HG02884 (cell line): Measurements from ENCODE around the gene BCAN.
"Not testable (repeated sequence)": the region's sequence is repeated elsewhere in the genome, so short reads cannot be mapped to it uniquely, and the experiment has no call there.

Source experiments
- ATAC-seq: cut with Tn5 transposase; IDR thresholded peaks from one replicate; pipeline ENCODE4 v1.9.1; 2021; ENCODE audit warnings: mild to moderate bottlenecking, moderate library complexity; ENCODE audit not compliant: unreplicated experiment

The BCAN gene, protein sequence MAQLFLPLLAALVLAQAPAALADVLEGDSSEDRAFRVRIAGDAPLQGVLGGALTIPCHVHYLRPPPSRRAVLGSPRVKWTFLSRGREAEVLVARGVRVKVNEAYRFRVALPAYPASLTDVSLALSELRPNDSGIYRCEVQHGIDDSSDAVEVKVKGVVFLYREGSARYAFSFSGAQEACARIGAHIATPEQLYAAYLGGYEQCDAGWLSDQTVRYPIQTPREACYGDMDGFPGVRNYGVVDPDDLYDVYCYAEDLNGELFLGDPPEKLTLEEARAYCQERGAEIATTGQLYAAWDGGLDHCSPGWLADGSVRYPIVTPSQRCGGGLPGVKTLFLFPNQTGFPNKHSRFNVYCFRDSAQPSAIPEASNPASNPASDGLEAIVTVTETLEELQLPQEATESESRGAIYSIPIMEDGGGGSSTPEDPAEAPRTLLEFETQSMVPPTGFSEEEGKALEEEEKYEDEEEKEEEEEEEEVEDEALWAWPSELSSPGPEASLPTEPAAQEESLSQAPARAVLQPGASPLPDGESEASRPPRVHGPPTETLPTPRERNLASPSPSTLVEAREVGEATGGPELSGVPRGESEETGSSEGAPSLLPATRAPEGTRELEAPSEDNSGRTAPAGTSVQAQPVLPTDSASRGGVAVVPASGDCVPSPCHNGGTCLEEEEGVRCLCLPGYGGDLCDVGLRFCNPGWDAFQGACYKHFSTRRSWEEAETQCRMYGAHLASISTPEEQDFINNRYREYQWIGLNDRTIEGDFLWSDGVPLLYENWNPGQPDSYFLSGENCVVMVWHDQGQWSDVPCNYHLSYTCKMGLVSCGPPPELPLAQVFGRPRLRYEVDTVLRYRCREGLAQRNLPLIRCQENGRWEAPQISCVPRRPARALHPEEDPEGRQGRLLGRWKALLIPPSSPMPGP

DNA sequence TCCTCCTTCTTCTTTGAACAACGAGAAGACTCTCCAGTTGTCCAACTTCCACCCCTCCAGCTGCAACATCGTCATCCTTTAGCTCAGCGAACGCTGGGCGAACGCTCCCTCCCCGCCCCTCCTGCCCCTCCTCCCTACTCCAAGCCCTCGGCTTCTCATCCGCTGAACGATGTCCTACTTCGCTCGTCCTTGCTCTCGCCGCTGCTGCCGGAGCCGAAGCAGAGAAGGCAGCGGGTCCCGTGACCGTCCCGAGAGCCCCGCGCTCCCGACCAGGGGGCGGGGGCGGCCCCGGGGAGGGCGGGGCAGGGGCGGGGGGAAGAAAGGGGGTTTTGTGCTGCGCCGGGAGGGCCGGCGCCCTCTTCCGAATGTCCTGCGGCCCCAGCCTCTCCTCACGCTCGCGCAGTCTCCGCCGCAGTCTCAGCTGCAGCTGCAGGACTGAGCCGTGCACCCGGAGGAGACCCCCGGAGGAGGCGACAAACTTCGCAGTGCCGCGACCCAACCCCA lies at the start of gene BCAN:
Gene BCAN (plus strand): TSS at position 357 of the 504 bp plus-strand sequence. CDS start 3,938 bp downstream, outside the sequence.
- ATAC-seq: no peak

DNA sequence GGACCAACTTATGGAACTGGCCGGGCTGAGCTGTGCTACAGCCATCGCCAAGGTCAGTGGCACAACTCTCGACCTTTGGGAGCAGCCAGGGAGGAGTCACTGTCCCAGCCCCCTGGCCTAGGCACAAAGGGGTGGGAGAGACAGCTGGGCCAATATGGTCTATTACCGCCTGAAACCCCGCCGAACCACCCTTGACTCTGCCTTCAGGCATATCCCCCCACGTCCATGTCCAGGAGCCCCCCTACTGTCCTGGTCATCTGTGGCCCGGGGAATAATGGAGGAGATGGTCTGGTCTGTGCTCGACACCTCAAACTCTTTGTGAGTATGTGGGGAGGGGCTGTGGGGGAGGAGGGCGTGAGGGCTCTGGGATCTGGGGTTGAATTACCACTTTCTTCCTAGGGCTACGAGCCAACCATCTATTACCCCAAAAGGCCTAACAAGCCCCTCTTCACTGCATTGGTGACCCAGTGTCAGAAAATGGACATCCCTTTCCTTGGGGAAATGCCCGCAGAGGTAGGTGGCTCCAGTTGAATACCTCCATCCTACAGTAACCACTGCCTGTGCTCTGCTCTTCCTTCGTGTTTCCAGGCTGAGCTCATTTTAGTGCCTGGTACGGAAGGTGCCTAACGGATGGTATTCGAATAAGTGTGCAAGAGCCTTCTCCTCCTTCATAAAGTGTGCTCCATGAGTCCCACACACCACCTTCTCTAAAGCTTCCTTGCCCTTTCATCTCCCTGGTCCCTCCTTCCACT lies 49.6 kb upstream of the BCAN start:
- no peak for ATAC-seq

DNA sequence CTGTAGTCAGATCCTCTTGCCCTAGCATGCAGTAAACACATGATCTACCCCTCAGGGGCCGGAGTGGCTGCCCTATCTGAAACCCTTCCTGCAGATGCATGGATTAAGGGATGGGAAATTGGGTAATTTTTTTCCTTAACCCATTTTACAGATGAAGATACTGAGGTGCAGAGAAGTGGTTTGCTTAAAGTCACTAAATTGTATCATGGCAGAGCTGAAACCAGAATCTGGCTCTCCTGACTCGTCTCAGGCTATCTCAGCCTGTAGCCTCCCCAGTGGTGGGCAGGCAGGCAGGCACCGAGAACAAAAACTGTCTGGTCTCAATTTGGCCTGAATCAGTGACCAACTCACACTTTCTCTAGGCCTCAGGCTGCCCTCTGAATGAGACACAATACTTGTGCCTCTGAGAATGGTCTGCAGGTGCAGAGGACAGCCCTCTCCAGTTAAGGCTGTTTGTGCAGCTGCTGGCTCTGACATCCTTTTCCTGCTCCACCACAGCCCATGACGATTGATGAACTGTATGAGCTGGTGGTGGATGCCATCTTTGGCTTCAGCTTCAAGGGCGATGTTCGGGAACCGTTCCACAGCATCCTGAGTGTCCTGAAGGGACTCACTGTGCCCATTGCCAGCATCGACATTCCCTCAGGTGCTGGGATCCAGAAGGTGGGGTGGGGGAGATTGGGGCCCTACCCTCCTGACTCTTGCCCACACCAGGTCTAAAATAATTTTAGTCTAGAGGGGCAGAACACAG lies 48.8 kb upstream of the BCAN start:
- no peak for ATAC-seq

DNA sequence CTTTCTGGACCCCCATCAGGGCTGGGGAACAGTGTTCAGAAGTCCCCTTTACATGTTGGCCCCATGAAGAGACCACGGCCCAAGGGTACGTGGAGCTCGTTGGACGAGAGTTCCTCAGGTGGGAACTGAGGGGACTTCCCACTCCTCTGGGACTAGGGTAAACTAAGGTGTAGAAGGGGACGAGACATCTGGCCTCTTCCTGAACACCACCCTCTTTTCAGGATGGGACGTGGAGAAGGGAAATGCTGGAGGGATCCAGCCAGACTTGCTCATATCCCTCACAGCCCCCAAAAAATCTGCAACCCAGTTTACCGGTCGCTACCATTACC lies 48.3 kb upstream of the BCAN start:
- ATAC-seq: no peak

DNA sequence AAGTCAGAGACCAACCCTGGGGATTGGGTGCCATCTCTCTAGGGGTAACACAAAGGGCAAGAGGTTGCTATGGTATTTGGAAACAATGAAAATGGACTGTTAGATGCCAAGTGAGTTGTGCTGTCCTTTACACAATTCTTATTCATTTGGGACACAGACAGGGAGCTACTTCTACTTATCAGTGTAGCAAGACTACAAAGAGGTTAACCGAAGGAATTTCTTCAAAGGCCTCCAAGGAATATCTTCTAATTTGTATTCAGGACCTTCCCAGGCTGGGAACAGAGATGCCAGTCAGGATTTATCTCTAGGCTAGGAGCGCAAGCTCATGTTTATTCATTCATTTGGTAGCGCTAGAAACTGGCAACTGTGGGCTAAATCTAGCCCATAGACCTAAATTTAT lies 47.7 kb upstream of the BCAN start:
- no peak for ATAC-seq

DNA sequence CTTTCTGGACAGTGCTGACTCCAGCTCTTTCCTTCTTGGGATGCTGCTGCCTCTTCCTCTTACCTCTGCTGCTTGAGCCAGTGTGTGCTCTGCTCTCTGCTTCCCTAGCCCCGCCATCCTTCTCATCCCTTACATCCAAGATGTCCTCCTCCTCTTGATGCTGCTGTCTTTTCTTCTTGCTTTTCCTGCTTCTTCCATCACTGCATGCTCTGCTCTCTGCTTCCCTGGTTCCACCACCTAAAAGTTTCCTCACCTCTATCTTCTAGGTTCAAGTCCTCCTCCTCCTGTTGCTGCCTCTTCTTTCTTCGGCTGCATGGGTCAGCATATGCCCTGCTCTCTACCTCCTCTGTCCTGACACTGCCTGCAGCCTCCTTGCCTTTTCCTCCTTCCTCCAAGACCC lies 46.9 kb upstream of the BCAN start:
- ATAC-seq: no peak

DNA sequence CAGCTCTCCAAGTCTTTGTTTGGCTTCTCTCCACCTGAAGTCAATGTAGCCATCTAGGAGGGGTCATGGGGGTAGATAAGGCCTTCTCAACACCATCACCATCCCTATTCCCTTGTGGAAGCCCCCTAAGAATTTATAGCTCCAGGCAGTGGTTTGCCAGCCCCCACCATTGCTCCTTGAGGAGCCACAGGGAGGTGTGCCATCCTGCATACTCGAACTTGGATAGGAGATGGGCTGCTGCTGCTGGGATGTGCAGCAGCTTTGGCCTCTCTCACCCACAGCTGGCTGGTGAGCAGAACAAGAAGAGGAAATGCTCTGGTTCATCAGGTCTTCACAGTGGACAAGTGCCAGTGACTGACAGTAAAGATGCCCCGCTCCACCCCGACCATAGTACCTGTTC lies 45.5 kb upstream of the BCAN start:
- ATAC-seq: no peak

DNA sequence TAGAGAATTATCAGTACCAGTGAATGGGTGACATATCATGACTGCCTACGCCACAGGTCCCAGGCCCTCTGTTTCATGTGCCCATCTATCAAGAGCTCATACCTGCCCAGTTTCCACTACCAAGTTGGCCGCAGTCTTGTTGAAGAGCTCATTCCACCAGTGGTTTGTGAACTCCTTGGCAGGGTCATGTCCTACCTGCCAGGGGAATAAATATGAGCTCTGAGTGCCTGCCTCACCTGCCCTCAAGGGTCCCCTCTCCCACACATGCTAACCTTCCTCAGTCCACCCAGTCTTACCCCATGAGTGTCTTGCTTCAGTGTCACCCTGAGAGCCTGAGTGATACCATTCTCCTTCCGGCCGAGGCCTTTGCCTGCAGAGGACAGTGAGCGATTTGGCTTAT lies 43.8 kb upstream of the BCAN start:
- no peak for ATAC-seq

DNA sequence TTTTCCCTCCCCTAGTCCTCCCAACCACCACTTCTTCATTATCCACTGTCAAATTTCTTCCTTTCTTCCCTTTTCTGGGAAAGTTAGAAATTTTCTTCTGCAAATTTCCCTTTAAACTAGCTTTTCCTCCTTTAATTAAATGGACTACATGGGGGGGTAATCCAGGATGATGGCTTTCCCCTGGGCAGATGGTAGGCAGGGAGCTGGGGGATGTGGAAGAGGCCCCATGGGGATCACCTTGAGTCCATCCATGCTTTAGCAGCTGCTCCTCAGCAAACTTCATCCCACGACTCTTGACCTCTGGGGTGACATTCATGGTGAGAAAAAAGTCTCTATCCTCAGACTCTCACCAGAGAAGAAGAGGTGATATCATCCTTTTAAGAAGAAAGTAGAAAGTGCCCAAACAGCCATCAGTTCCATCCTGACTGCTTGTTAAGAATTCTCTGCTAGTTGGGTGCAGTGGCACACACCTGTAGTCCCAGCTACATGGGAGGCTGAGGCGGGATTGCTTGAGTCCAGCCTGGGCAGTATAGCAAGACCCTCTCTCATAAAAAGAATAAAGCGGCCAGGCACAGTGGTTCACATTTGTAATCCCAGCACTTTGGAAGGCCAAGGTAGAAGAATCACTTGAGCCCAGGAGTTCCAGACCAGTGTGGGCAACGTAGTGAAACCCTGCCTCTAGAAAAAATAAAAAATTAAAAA lies 43.0 kb upstream of the BCAN start:
- ATAC-seq: no peak

DNA sequence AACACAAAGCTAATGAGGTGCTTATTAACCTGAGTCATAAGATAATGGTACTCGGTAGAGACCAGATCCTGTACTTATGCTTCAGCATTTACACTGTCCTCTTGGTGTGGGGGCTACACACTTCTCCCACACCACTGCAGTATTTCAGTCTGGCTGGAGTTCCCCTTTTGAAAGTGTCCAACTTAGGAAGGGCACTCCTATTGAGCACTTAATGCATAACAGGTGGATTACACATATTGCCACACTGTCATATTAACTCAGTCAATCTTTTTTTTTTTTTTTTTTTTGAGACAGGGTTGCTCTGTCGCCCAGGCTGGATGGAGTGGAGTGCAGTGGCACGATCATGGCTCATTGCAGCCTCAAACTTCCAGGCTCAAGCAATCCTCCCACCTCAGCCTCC lies 42.1 kb upstream of the BCAN start:
- ATAC-seq: no peak

DNA sequence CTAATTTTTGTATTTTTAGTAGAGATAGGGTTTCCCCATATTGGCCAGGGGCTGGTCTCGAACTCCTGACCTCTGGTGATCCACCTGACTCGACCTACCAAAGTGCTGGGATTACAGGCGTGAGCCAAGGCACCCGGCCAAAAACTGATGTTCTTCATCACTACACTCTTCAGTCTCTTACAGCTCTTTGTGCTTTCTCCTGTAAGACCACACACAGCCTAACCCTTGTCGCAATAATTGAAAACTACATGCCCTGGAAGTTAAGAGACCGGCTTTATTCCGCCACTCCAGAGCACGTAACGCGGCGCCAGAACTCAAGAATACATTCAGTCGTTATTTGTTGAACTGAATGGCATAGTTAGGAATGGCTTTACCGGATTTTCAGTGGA lies 41.2 kb upstream of the BCAN start:
- ATAC-seq: no peak

DNA sequence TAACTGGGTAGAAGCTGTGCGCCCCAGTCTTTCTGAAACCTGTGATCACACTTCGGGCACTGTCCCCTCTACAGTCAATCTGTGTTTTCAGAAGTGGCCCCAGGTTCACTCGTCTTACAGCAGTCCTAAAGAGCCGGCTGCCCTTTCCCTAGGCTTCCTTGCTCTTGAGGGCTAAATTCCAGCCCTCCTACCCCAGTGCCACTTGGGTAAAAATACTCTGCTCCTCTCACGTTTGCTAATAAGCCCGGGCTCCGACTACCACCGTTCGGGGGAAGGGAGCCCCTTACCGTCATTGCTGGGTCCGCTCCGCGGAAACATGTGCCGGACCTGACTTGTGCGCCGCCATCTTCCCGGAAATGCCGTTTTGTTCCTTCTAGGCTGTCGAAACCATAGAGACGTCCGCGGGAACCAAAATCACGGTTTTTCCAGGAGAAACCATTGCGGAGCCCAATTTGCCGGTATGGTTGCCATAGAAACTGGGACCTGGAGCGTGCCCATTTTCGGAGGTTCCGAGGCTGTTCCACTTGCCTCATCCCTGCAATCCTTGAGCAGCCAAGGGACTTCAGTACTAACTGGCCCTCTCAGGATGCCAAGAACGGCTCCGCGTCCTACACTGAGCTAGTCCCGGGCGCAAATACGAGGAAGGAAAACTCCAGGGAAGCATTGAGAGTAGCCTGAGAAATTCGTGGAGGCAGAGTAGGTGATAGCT lies 40.6 kb upstream of the BCAN start, which contains the start of gene GPATCH4:
Gene GPATCH4 (minus strand): TSS at position 358 of the 709 bp plus-strand sequence.
- ATAC-seq: no peak

DNA sequence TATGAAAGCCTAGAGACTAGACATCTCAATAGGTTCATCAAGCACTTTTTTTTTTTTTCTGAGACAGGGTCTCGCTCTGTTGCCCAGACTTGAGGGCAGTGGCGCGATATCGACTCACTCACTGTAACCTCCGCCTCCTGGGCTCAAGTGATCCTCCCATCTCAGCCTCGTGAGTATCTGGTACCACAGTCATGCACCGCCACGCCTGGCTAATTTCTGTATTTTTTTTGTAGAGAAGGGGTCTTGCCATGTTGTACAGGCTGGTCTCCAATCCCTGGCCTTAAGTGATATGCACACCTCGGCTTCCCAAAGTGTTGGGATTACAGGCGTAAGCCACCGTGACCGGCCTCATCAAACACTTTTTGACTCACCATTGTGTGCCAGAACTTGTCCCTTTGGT lies 40.0 kb upstream of the BCAN start:
- no peak for ATAC-seq

DNA sequence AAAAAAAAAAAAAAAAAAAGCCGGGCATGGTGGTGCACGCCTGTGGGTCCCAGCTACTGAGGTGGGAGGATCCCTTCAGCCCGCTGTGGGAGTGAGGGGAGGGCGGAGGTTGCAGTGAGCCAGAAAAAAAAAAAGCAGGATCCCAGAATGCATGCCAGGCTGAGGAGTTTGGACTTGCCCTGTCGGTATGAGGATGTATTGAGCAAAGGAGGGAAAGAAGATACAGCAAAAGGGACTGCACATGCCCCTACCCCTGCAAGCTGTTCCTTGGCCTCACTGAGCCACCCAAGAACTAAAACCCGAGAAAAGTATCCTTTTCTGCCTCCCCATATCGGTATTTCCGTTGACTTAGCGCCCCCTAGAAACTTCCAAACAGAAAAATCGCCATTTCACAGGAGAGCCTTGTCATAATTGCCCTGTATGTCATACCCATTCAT lies 39.3 kb upstream of the BCAN start:
- no peak for ATAC-seq

DNA sequence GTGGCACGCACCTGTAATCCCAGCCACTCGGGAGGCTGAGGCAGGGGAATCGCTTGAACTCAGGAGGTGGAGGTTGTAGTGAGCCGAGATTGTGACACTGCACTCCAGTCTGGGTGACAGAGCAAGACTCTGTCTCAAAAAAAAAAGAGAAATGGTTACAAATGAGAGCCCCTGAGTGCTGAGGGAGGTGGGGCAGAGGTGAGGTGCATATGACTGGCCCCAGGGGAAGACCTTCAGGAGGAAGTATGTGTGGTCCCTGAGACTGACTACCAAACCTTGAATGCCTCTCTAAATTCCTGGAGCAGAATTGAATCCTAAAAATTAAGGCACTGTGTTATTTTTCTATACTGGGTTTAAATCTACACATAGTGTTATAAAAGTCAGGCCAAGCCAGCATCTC lies 34.6 kb upstream of the BCAN start:
- ATAC-seq: not testable (repeated sequence)

DNA sequence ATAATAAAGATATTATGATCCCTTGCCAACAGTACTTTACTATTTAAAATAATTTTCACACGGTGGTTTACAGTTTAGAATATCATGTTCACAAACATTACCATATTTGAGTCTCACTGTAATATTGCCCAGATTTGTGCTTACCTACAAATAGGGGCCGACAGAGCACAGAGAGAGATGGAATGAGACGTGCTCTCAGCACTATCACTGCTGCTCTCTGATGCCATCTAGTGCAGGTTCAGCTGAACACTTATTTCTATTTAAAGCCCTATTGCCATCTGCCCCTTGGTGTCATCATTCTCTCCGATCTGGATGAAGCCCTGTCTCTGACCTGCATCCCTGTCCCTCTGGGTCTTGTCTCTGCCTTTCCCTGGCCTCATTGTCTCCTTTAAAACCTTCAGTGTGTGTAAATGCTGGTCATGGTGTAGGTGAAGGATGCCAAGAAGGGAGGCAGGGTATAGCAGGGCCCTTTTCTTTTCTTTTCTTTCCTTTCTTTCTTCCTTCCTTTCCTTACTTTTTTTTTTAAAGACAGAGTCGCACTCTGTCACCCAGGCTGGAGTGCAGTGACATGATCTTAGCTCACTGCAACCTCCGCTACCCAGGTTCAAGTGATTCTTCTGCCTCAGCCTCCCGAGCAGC lies 33.8 kb upstream of the BCAN start:
- ATAC-seq: no peak

DNA sequence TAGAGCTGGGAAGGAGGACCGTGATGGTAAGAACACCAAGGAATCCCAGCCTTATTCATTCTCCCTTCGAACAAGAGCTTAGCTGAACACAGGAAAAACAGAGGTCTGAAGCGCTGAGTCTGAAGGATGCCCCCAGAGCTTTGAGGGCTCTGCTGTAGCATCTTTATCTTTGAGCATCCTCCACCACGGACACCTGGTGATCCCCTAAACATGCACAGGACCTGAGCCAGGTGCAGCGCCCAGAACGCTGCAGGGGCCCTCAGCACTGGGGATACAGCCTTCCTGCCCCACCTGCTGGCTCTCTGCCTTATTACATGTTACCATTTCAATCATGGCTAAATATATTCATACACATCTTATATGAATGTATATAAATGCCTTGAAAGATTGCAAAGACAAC lies 32.9 kb upstream of the BCAN start:
- no peak for ATAC-seq

DNA sequence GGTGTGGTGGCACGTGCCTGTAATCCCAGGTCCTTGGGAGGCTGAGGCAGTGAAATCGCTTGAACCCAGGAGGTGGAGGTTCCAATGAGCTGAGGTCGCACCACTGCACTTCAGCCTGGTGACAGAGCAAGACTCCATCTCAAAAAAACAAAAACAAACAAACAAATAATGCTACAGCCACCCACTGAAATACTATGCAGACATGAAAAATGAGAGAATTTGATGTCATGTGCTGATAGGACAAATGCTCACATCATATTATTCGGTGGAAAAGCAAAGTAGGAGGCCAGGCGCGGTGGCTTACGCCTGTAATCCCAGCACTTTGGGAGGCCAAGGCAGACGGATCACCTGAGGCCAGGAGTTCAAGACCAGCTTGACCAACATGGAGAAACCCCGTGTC lies 31.8 kb upstream of the BCAN start:
- not testable (repeated sequence) for ATAC-seq

DNA sequence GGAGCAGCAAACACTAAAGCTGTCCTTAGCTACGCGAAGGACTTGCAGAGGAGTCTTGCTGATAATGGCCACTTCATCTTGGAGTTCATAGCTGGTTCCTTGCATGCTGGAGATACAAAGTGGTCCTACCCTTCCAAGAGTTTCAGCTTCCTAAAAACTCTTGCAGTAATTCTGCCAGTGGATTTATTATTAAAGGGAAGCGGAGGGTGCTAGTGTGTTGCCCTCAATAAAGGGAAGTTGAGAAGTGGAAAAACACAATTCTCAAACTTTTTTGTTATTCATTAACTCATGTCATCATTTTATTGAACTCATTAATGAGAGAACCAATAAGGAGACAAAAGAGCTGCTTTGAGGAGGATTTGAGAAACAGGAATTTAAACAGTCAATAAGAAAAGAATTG lies 29.3 kb upstream of the BCAN start:
- ATAC-seq: no peak
